GM12874 (cell line): Measurements from ENCODE around the gene ICE1.

ENCODE experiments used
- TF ChIP-seq, protein P1 (sequence below): IDR thresholded peaks from 2 replicates; pipeline ENCODE4 v1.5.1; 2011; ENCODE audit warnings: low read depth, mild to moderate bottlenecking, control low read depth, low read length, moderate library complexity; ENCODE audit not compliant: insufficient read depth

The ICE1 gene

DNA sequence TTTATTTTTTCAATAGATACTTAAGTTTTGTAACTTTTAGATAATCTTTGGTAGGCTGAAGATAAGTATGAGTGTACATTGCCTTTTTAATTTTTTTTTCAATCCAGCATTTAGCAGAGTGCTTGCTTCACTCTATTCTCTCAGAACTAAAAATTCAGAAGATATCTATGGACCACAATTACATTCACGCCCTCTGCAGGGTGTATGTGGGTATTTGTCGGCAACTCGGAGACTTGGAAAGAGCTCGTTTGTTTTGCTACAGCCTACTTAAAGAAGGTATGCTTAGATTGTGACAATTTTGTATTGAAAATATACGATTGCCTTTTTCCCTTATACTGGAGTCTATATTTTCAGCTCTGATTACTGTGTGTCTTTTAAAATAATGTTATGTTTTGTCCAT is 43.8 kb downstream of the ICE1 start:
- TF ChIP-seq, protein P1, sequence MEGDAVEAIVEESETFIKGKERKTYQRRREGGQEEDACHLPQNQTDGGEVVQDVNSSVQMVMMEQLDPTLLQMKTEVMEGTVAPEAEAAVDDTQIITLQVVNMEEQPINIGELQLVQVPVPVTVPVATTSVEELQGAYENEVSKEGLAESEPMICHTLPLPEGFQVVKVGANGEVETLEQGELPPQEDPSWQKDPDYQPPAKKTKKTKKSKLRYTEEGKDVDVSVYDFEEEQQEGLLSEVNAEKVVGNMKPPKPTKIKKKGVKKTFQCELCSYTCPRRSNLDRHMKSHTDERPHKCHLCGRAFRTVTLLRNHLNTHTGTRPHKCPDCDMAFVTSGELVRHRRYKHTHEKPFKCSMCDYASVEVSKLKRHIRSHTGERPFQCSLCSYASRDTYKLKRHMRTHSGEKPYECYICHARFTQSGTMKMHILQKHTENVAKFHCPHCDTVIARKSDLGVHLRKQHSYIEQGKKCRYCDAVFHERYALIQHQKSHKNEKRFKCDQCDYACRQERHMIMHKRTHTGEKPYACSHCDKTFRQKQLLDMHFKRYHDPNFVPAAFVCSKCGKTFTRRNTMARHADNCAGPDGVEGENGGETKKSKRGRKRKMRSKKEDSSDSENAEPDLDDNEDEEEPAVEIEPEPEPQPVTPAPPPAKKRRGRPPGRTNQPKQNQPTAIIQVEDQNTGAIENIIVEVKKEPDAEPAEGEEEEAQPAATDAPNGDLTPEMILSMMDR = no peak

DNA sequence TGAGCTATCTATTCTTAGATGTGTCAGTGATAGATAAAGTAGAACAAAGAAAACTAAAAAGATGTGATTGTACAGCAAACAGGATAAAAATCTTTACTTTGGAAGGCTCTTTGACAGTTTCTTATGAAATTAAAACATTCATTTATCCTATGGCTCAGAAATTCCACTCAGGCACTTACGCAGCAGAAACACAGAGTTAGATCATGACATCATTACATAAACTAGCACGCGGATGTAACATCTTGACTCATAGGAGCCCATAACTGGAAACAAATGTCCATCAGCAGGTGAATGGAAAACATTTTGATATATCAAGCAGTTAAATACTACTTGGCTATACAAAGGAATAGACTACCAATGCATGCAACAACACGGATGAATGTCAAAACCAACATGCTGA is 45.3 kb downstream of the ICE1 start:
- TF ChIP-seq, protein P1 = no peak

DNA sequence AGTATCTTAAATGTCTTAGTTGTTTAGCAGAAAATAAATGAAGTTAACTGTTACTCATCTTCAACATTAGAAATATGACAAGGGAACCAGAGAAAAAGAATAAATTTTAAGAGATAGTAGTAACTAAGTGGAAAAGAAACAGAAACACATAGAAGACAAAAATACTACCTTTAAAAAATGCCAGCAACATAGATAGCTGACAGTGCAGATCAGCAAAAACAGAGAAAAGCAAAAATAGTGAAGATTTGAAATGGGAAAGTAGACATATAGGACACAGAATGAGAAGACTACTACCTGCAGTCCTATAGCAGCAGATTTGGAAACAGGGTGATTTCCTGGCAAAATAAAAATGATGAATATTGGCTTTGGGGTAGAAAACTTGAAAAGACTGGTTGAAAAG is 48.5 kb downstream of the ICE1 start:
- TF ChIP-seq, protein P1 = no peak

DNA sequence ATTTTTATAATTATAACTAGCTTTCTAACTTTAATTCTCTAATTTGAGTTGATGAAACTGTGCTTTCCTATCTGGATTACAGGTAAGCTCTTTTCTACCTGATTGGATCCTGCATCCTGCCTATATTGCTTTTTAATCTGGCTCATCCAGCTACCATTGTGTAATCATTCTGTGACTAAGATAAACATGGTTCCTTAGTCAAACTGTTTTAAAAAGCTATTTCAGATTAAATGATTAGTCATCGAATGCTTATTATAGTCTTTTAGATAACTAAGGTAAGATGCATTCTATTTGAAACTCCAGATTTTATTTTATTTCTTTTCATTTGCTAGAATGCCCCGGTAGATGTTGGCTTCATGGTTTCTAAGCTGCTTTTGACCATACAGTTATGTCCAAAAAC is 50.7 kb downstream of the ICE1 start:
- TF ChIP-seq, protein P1 = no peak

DNA sequence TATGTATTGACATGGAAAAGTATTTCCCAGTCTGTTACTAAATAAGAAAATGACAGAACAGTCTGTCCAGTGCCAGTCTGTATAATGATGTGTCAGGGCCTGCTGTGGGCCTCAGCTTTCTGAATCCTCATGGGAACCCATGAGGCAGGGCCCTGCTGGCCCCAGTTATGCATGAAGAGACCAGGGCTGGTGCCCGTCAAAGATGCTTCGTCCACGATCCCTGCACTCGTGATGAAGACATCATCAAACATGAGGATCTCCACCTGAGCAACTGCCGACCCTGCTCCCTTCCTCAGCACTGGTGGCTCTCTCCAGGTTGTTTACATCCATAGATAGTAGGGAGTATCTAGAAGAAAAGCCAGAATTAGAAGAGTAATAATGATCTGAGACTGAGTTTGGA is 52.5 kb downstream of the ICE1 start:
- TF ChIP-seq, protein P1 = no peak

DNA sequence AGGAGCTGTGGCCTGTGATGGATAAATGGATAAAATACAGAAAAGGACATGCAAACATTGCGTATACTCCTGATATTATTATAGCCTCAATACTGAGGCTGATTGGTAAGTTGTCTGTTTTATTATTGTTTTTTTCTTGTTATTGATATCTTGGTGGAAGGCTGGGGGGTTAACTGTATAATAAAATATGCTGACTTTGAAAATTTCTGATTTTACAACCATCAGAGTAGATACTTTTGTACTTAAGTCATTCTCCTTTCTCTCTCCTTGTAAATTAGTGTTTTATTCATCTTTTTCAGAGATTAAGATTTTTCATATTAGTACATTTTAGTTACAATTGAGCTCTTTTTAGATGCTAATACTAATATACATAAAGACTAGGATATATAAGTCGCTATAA is 53.5 kb downstream of the ICE1 start:
- TF ChIP-seq, protein P1 = no peak

DNA sequence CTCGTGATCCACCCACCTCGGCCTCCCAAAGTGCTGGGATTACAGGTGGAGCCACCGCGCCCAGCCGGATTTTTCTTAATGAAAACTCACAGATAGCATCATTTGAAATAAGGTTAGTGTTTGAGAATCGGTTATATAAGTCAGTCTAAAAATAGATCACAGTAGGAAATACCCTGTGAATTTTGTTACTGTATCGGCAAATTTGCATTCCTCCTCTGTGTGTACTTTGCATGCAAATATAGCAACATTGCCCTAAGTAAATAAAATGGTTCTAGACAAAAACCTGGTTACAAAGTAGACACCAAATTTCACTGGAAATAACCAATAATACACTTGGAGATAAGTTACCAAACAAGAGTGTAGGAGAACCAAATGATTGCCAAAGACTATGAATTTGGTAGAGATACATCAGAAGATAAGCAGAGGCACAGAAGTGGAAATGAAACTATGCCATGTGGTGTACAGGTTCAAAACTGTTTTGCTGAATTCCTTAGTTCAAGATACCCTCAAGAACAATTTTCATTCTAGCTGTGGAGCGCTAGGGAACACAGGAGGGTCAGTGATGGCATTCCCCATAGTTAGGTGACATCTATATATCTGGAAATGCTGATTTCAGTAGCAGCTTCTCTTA is 58.1 kb downstream of the ICE1 start:
- TF ChIP-seq, protein P1 = no peak
